CD14-positive monocyte (primary cell): Measurements from ENCODE around the gene TBCA. TPM values are rescaled to one million over a fixed set of nuclear protein-coding genes. Genes with fewer than 3 reads are reported as not detected.

Experiments
- DNase-seq, 3 donors: peaks; one replicate each; pipeline ENCODE4 v3.0.0-alpha.2; 2011 to 2022
- H2AFZ ChIP-seq: 2 replicates; pipeline ENCODE4 v1.6.0; 2012; ENCODE audit warnings: mild to moderate bottlenecking, low read depth, low read length, inconsistent platforms; ENCODE audit not compliant: insufficient read depth, poor library complexity, severe bottlenecking
- H3K27ac ChIP-seq, 2 donors: 1 replicate in 1 of 2; 2 replicates in 1 of 2; pipeline ENCODE4 v1.5.1; 2012 to 2013; ENCODE audit warnings: low read length in 2 of 2, control low read depth in 1 of 2, inconsistent platforms in 1 of 2, low read depth in 1 of 2, mild to moderate bottlenecking in 1 of 2
- H3K27me3 ChIP-seq, 2 donors: one replicate each; pipeline versions ENCODE4 v1.6.0 to v1.6.1; 2011 to 2013; ENCODE audit warnings: low read length in 2 of 2; ENCODE audit not compliant: control insufficient read depth in 2 of 2, insufficient read depth in 2 of 2
- H3K36me3 ChIP-seq, 2 donors: replicated peaks in 1 of 2; 1 replicate in 1 of 2; 2 replicates in 1 of 2; pipeline versions ENCODE4 v1.5.1 to v1.6.1; 2012 to 2013; ENCODE audit warnings: low read length in 2 of 2, control low read depth in 1 of 2, inconsistent platforms in 1 of 2, mild to moderate bottlenecking in 1 of 2; ENCODE audit not compliant: insufficient read depth in 2 of 2, control insufficient read depth in 1 of 2
- H3K4me1 ChIP-seq, 2 donors: 1 replicate in 1 of 2; 2 replicates in 1 of 2; pipeline versions ENCODE4 v1.5.1 to v1.6.1; 2012 to 2013; ENCODE audit warnings: low read length in 2 of 2, control low read depth in 1 of 2, inconsistent platforms in 1 of 2, mild to moderate bottlenecking in 1 of 2, moderate library complexity in 1 of 2; ENCODE audit not compliant: insufficient read depth in 2 of 2, control insufficient read depth in 1 of 2
- H3K4me2 ChIP-seq: replicated peaks from 2 replicates; pipeline ENCODE3; 2012; ENCODE audit warnings: low read length, moderate library complexity, mild to moderate bottlenecking; ENCODE audit not compliant: poor library complexity, severe bottlenecking; ENCODE audit errors: extremely low read depth
- H3K4me3 ChIP-seq, 3 experiments: fragments of 200-600 bp in 1 of 3; sonication (generic) in 1 of 3; replicated peaks in 1 of 3; 1 replicate in 2 of 3; 2 replicates in 1 of 3; pipeline ENCODE4 v1.5.1; 2011 to 2013; ENCODE audit warnings: low read length in 3 of 3, mild to moderate bottlenecking in 3 of 3, control low read depth in 2 of 3, low read depth in 2 of 3, inconsistent platforms in 1 of 3, moderate library complexity in 1 of 3
- H3K79me2 ChIP-seq: 2 replicates; pipeline ENCODE4 v1.6.0; 2012; ENCODE audit warnings: mild to moderate bottlenecking, control low read depth, inconsistent platforms, low read length, moderate library complexity; ENCODE audit not compliant: insufficient read depth
- H3K9ac ChIP-seq: 2 replicates; pipeline ENCODE4 v1.6.0; 2017; ENCODE audit warnings: low read length, mild to moderate bottlenecking; ENCODE audit not compliant: insufficient read depth, poor library complexity, severe bottlenecking
- H3K9me3 ChIP-seq, 2 donors: replicated peaks in 1 of 2; 1 replicate in 1 of 2; 2 replicates in 1 of 2; pipeline versions ENCODE4 v1.5.1 to v1.6.1; 2012 to 2013; ENCODE audit warnings: low read length in 2 of 2, control low read depth in 1 of 2; ENCODE audit not compliant: control insufficient read depth in 1 of 2, insufficient read depth in 1 of 2
- H4K20me1 ChIP-seq: 2 replicates; pipeline ENCODE4 v1.6.0; 2012; ENCODE audit warnings: mild to moderate bottlenecking, low read length, control low read depth, moderate library complexity; ENCODE audit not compliant: insufficient read depth
- H3K27ac Mint-ChIP-seq, 7 donors: one replicate each; pipeline ENCODE4 v1.8.0; 2020; ENCODE audit warnings: mild to moderate bottlenecking in 7 of 7, mixed read lengths in 7 of 7, moderate library complexity in 6 of 7, inconsistent platforms in 2 of 7
- H3K27me3 Mint-ChIP-seq, 3 donors: one replicate each; pipeline ENCODE4 v1.8.0; 2021 to 2022; ENCODE audit warnings: low read depth in 3 of 3, mild to moderate bottlenecking in 3 of 3, mixed read lengths in 3 of 3, moderate library complexity in 3 of 3, inconsistent platforms in 1 of 3
- H3K36me3 Mint-ChIP-seq, 2 donors: one replicate each; pipeline ENCODE4 v1.8.0; 2020; ENCODE audit warnings: mixed read lengths in 2 of 2, inconsistent platforms in 1 of 2, mild to moderate bottlenecking in 1 of 2
- H3K4me1 Mint-ChIP-seq: one replicate; pipeline ENCODE4 v1.8.0; 2020; ENCODE audit warnings: mild to moderate bottlenecking, mixed read lengths
- H3K4me3 Mint-ChIP-seq, 2 donors: one replicate each; pipeline ENCODE4 v1.8.0; 2020; ENCODE audit warnings: mild to moderate bottlenecking in 2 of 2, mixed read lengths in 2 of 2, moderate library complexity in 1 of 2
- H3K9me3 Mint-ChIP-seq, 7 donors: one replicate each; pipeline ENCODE4 v1.8.0; 2020 to 2022; ENCODE audit warnings: mixed read lengths in 7 of 7, mild to moderate bottlenecking in 6 of 7, moderate library complexity in 6 of 7, inconsistent platforms in 2 of 7
- WGBS: methylation state at CpG from one replicate; pipeline ENCODE4 v1.1.5; 2013; ENCODE audit warnings: missing lambda C conversion rate; ENCODE audit not compliant: insufficient coverage; 5-methylcytosine and 5-hydroxymethylcytosine counted together
- intact Hi-C, 2 donors: fragments of 100-400 bp; cut with micrococcal nuclease; formaldehyde crosslinking; loops; one replicate each; pipeline versions ENCODE4 v1.15.0 to v1.15.1; 2023
- polyA plus RNA-seq, 3 donors: library from polyadenylated mRNA; depleted of rRNA in 1 of 3; unstranded in 2 of 3; stranded (reverse) in 1 of 3; fragments of 300-500 nt in 2 of 3; fragments of >200 nt in 1 of 3; fragmentation: Illumina TruSeq in 2 of 3; gene quantifications; 1 replicate in 2 of 3; 2 replicates in 1 of 3; pipeline ENCODE4 v1.2.3, GENCODE V29; 2012 to 2021
- TF ChIP-seq, protein P1 (sequence below): fragments of 200-600 bp; IDR thresholded peaks from one replicate; pipeline ENCODE4 v1.8.0; 2022; ENCODE audit warnings: antibody characterized with exemption, mild to moderate bottlenecking

The TBCA gene
- polyA plus RNA-seq, 3 donors, result 56.0 to 150 (median 141) TPM

- H4K20me1 ChIP-seq, result peaks cover 73% of the 10 kb centered on the region
- peaks cover 10 to 54% of the 10 kb centered on the region in 2 donors for H3K36me3 ChIP-seq
- intact Hi-C loops, result no loop called here
- H3K9me3 ChIP-seq, result no peaks in the 10 kb centered on the region
- no peak overlapping the region for H3K9ac ChIP-seq
- no peaks in the 10 kb centered on the region for H3K27me3 ChIP-seq
- H3K27me3 Mint-ChIP-seq, result no peaks in the 10 kb centered on the region
- peaks cover 0 to 3% (median 0%) of the 10 kb centered on the region in 7 donors for H3K9me3 Mint-ChIP-seq
- H3K4me2 ChIP-seq, result no peak overlapping the region
- no peak overlapping the region for H3K27ac ChIP-seq
- H3K4me3 Mint-ChIP-seq, result no peak overlapping the region
- no peak overlapping the region for H3K27ac Mint-ChIP-seq
- no peak for DNase-seq
- H2AFZ ChIP-seq, result no peak overlapping the region
- H3K4me1 Mint-ChIP-seq, result peaks cover 13% of the 10 kb centered on the region
- peaks cover 93% of the 10 kb centered on the region for H3K79me2 ChIP-seq
- no peak overlapping the region for H3K4me3 ChIP-seq
- H3K36me3 Mint-ChIP-seq, result peaks cover 30 to 42% of the 10 kb centered on the region in 2 donors
- TF ChIP-seq, protein P1, sequence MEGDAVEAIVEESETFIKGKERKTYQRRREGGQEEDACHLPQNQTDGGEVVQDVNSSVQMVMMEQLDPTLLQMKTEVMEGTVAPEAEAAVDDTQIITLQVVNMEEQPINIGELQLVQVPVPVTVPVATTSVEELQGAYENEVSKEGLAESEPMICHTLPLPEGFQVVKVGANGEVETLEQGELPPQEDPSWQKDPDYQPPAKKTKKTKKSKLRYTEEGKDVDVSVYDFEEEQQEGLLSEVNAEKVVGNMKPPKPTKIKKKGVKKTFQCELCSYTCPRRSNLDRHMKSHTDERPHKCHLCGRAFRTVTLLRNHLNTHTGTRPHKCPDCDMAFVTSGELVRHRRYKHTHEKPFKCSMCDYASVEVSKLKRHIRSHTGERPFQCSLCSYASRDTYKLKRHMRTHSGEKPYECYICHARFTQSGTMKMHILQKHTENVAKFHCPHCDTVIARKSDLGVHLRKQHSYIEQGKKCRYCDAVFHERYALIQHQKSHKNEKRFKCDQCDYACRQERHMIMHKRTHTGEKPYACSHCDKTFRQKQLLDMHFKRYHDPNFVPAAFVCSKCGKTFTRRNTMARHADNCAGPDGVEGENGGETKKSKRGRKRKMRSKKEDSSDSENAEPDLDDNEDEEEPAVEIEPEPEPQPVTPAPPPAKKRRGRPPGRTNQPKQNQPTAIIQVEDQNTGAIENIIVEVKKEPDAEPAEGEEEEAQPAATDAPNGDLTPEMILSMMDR, result no peak
- H3K4me1 ChIP-seq, result peaks cover 5 to 10% of the 10 kb centered on the region in 2 donors
Measured at GRCh38 chr5:77768978-77769377, 7.2 kb downstream of the TBCA start.

DNA sequence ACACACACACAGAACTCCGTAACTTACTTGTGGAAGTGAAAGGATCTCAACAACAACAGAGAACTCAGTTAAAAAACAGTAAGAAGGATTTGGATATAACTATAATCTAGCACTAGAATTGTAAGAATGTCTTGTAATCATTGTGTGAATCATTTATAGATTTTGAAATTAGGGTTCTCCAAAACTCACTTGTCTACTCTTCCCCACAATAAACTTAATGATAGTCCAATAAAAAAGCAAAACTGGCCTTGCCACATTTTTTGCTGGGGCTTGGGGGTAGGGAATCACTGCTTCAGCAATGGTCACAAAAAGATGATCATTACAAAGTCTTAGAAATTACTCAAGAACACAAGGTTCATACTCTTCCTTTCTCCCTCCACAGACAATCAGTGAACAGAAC is 8.8 kb downstream of the TBCA start:
- H3K4me3 ChIP-seq, result no peak overlapping the region
- H3K9me3 ChIP-seq, result peaks cover 4 to 6% of the 10 kb centered on the region in 2 donors
- no peak overlapping the region for H3K9ac ChIP-seq
- no peak overlapping the region for H2AFZ ChIP-seq
- no peaks in the 10 kb centered on the region for H3K27me3 ChIP-seq
- Mint-ChIP-seq H3K27me3 (no peaks in the 10 kb centered on the region), H3K4me3 (no peak overlapping the region), H3K9me3 (peaks cover 3 to 10% (median 7%) of the 10 kb centered on the region in 7 donors), H3K36me3 (peaks cover 32 to 47% of the 10 kb centered on the region in 2 donors), H3K4me1 (peaks cover 6% of the 10 kb centered on the region), H3K27ac (peak overlapping the region in 1 of 7 donors; percentile 45)
- DNase-seq, result no peak
- peaks cover 74% of the 10 kb centered on the region for H4K20me1 ChIP-seq
- peaks cover 10 to 65% of the 10 kb centered on the region in 2 donors for H3K36me3 ChIP-seq
- intact Hi-C loops, result no loop called here
- H3K27ac ChIP-seq, result no peak overlapping the region
- peaks cover 91% of the 10 kb centered on the region for H3K79me2 ChIP-seq
- no CpG with 5 or more reads among the region's 1 CpG for WGBS
- TF ChIP-seq, protein P1, result no peak
- no peak overlapping the region for H3K4me2 ChIP-seq
- no peaks in the 10 kb centered on the region for H3K4me1 ChIP-seq
